ENCODE results near the gene C1orf74.
A peak's percentile ranks its signal among the peaks of the same experiment; 100 is the strongest.
"Not testable (repeated sequence)": the region's sequence is repeated elsewhere in the genome, so short reads cannot be mapped to it uniquely, and the experiment has no call there.

The C1orf74 gene

GRCh38 chr1:209815490-209815889 lies 31.1 kb upstream of the C1orf74 start:
- no peaks in the 10 kb centered on the region for H3K36me3 Mint-ChIP-seq (ENCODE audit: low read depth)
- H3K4me3 Mint-ChIP-seq: peak overlapping the region; percentile 31
- peaks cover 11% of the 10 kb centered on the region for H3K27me3 Mint-ChIP-seq
- peak overlapping the region; percentile 85 for H3K27ac Mint-ChIP-seq
- H3K9me3 Mint-ChIP-seq: no peaks in the 10 kb centered on the region
- peaks cover 22% of the 10 kb centered on the region for H3K4me1 Mint-ChIP-seq (ENCODE audit: low read depth)

GRCh38 chr1:209813902-209814301 lies 29.5 kb upstream of the C1orf74 start:
- Mint-ChIP-seq H3K27ac (no peak overlapping the region), H3K4me3 (no peak overlapping the region), H3K9me3 (no peaks in the 10 kb centered on the region), H3K4me1 (ENCODE audit: low read depth) (peaks cover 29% of the 10 kb centered on the region), H3K27me3 (peaks cover 4% of the 10 kb centered on the region), H3K36me3 (ENCODE audit: low read depth) (no peaks in the 10 kb centered on the region)

- no peaks in the 10 kb centered on the region for H3K36me3 Mint-ChIP-seq (ENCODE audit: low read depth)
- H3K4me3 Mint-ChIP-seq: no peak overlapping the region
- H3K4me1 Mint-ChIP-seq (ENCODE audit: low read depth): peaks cover 23% of the 10 kb centered on the region
- H3K27me3 Mint-ChIP-seq: no peaks in the 10 kb centered on the region
- no peaks in the 10 kb centered on the region for H3K9me3 Mint-ChIP-seq
- no peak overlapping the region for H3K27ac Mint-ChIP-seq
These were observed 26.4 kb upstream of the C1orf74 start for GRCh38 chr1:209810783-209811182.

DNA sequence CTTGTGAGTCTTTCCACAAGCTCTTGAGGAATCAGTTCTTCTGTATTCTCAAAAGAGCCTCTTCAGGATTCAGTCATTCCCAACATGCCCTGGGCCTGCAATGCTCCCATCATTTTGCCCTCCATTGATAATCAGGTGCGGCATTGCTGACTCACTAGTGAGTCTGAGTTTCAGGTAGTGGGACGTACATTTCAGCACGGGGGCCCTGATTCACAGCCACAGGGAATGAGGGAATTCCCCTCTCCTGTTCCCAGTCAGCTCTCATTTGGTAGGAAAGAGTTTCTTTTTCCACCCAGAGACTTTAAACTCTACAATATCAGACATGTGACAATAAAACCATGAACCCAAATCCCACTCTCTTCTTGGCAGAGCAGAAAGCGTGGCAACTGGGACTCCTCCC lies 25.3 kb upstream of the C1orf74 start:
- no peaks in the 10 kb centered on the region for H3K36me3 Mint-ChIP-seq (ENCODE audit: low read depth)
- H3K27ac Mint-ChIP-seq: no peak overlapping the region
- H3K9me3 Mint-ChIP-seq: no peaks in the 10 kb centered on the region
- H3K4me1 Mint-ChIP-seq (ENCODE audit: low read depth): peaks cover 17% of the 10 kb centered on the region
- H3K27me3 Mint-ChIP-seq: peaks cover 2% of the 10 kb centered on the region
- H3K4me3 Mint-ChIP-seq: no peak overlapping the region

DNA sequence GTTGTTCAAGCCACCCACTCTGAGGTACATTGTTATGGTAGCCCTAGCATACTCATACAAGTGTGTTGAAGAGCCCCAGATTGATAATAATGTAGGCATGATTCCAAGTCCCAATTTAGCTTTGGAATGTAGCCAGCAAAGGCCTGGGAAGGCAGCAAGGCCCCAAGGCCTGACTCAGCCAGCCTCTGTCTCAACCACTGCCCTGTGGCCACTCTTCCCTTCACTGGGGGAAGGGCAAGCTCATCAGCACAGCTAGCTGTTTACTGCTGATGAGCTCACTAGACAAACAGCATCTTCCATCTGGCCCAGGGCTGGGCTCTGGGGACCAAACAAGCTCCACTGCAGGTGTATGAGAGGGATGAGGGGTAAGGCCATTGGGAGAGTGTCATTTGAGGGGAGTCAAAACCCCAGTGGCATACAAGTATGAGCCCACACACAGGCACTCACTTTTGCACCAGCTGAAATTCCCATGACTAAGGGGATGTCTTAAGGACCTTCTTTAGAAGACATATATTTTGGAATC lies 23.8 kb upstream of the C1orf74 start:
- Mint-ChIP-seq H3K9me3 (no peaks in the 10 kb centered on the region), H3K36me3 (ENCODE audit: low read depth) (no peaks in the 10 kb centered on the region), H3K4me1 (ENCODE audit: low read depth) (peaks cover 22% of the 10 kb centered on the region), H3K27me3 (peaks cover 11% of the 10 kb centered on the region), H3K4me3 (no peak overlapping the region), H3K27ac (no peak overlapping the region)

DNA sequence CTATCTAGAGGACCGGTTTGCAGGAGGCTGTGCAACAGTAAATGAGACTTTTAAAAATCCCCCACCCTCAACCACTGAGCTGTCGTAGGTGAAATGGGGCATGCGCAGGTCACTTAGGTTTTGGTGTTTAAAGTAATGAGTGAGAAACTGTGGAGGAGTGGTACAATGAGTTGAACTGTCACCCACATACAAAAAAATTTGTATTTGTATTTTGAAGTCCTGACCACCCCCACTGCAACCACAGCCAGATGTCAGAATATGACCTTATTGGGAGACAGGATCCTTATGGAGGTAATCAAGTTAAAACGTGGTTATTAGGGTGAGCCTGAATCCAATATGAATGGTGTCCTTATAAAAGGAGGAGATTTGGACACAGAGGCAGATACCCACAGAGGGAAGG lies 23.1 kb upstream of the C1orf74 start:
- no peak overlapping the region for H3K27ac Mint-ChIP-seq
- H3K4me1 Mint-ChIP-seq (ENCODE audit: low read depth): peaks cover 22% of the 10 kb centered on the region
- no peak overlapping the region for H3K4me3 Mint-ChIP-seq

DNA sequence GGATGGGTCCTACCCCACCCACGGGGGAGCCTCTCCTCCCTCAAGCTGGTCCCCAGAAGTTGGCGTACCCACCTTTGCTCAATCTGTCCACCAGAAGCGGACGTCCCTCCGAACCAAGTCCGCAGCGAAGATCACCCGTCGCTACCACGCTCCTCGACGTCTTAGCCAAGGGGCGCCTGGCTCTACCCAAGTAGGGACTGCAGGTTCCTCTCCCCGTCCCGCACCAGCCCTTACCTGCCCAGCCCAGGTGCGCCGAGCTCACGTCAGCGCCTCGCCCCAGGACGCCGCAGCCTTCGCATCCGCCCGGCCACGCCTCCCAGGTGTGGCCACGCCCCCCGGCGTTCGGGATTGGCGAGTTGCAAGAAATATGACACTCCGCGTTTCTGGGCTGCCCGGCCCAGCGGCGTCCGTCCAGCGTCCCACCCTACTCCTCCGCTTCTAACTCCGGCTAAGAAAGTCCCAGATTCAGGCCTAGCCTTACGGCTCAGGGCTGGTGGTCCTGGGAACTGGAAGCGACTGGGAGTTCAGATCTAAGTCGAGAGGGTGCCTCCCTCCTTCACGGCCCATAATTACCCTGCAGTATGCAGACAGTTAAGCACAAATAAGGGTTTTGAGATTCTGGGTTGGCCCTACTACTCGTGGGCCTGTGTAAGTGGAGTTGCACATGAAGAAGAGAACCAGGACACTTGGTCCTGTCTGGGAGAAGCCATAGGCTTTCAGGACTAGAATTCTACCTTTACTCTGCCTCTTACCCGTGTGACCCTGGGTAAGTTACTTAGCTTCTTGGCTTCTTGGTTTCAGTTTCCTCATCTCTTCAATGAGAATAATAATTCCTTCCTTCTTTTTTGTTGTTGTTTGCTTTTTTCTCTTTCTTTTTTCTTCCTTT lies 21.8 kb upstream of the C1orf74 start, which contains the start of gene IRF6:
Gene IRF6, minus strand, starts transcription at position 268 of the 886 bp plus-strand sequence. CDS start 4,729 bp downstream, outside the sequence.
- Mint-ChIP-seq H3K27me3 (peaks cover 19% of the 10 kb centered on the region), H3K9me3 (no peaks in the 10 kb centered on the region), H3K36me3 (ENCODE audit: low read depth) (no peaks in the 10 kb centered on the region), H3K27ac (no peak within 1 kb of the TSS), H3K4me3 (peak within 1 kb of the TSS; percentile 71), H3K4me1 (ENCODE audit: low read depth) (peaks cover 22% of the 10 kb centered on the region)

More for the DNA sequence above, 23.1 kb upstream of the C1orf74 start:
- H3K9me3 Mint-ChIP-seq: no peaks in the 10 kb centered on the region
- peaks cover 13% of the 10 kb centered on the region for H3K27me3 Mint-ChIP-seq
- H3K36me3 Mint-ChIP-seq (ENCODE audit: low read depth): no peaks in the 10 kb centered on the region

- peaks cover 22% of the 10 kb centered on the region for H3K4me1 Mint-ChIP-seq (ENCODE audit: low read depth)
- peaks cover 19% of the 10 kb centered on the region for H3K27me3 Mint-ChIP-seq
- no peaks in the 10 kb centered on the region for H3K36me3 Mint-ChIP-seq (ENCODE audit: low read depth)
- no peak overlapping the region for H3K27ac Mint-ChIP-seq
- no peaks in the 10 kb centered on the region for H3K9me3 Mint-ChIP-seq
- peak overlapping the region; percentile 13 for H3K4me3 Mint-ChIP-seq
These were observed 21.0 kb upstream of the C1orf74 start for GRCh38 chr1:209805341-209805781.

GRCh38 chr1:209803568-209803967 lies 19.2 kb upstream of the C1orf74 start:
- peaks cover 15% of the 10 kb centered on the region for H3K4me1 Mint-ChIP-seq (ENCODE audit: low read depth)
- H3K4me3 Mint-ChIP-seq: no peak overlapping the region
- no peak overlapping the region for H3K27ac Mint-ChIP-seq

GRCh38 chr1:209802780-209803152 lies 18.4 kb upstream of the C1orf74 start:
- H3K27ac Mint-ChIP-seq: no peak overlapping the region
- peaks cover 19% of the 10 kb centered on the region for H3K27me3 Mint-ChIP-seq
- no peaks in the 10 kb centered on the region for H3K36me3 Mint-ChIP-seq (ENCODE audit: low read depth)
- H3K9me3 Mint-ChIP-seq: no peaks in the 10 kb centered on the region
- peaks cover 15% of the 10 kb centered on the region for H3K4me1 Mint-ChIP-seq (ENCODE audit: low read depth)
- no peak overlapping the region for H3K4me3 Mint-ChIP-seq

More at GRCh38 chr1:209803568-209803967, 19.2 kb upstream of the C1orf74 start:
- Mint-ChIP-seq H3K9me3 (no peaks in the 10 kb centered on the region), H3K36me3 (ENCODE audit: low read depth) (no peaks in the 10 kb centered on the region), H3K27me3 (peaks cover 19% of the 10 kb centered on the region)

GRCh38 chr1:209802117-209802779 lies 17.9 kb upstream of the C1orf74 start:
- peaks cover 19% of the 10 kb centered on the region for H3K27me3 Mint-ChIP-seq
- H3K4me1 Mint-ChIP-seq (ENCODE audit: low read depth): peaks cover 14% of the 10 kb centered on the region
- no peaks in the 10 kb centered on the region for H3K36me3 Mint-ChIP-seq (ENCODE audit: low read depth)
- H3K9me3 Mint-ChIP-seq: no peaks in the 10 kb centered on the region
- H3K27ac Mint-ChIP-seq: no peak overlapping the region
- H3K4me3 Mint-ChIP-seq: no peak overlapping the region

GRCh38 chr1:209800984-209801834 lies 16.9 kb upstream of the C1orf74 start:
- Mint-ChIP-seq H3K27ac (no peak overlapping the region), H3K4me1 (ENCODE audit: low read depth) (peaks cover 10% of the 10 kb centered on the region), H3K4me3 (no peak overlapping the region), H3K36me3 (ENCODE audit: low read depth) (no peaks in the 10 kb centered on the region), H3K27me3 (peaks cover 19% of the 10 kb centered on the region), H3K9me3 (no peaks in the 10 kb centered on the region)

DNA sequence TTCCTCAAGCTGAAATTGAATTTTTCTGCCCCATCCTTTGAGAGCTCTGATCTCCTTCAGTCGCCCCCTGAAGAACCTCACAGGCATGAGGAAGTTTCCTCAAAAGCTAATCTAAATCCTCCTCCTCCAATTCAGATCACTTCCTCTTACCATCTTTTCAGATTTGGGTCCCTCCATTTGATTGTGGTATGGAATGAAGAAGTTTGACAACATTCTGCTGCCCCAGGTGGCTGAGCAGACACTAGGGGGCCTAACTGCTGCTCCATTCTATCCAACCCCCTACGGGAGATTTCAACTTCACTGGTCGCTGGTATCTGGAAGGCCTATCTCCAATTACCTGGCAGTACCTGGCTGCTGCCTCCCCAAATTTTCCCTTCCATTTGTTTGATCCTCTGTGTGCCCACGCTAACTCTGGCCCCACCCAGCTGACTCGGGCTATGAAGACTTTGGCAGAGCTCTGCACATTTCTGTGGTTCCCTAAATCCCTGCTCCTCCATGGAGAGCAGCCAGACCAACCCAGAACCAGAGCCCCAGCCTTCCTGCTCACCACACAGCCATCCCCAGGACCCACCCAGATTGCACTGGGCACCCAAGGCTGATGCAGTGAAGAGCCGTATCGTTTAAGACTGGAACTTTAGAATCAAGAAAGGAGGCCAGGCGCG lies 13.8 kb upstream of the C1orf74 start:
- Mint-ChIP-seq H3K27ac (no peak overlapping the region), H3K4me1 (ENCODE audit: low read depth) (no peaks in the 10 kb centered on the region), H3K9me3 (no peaks in the 10 kb centered on the region), H3K27me3 (peaks cover 21% of the 10 kb centered on the region), H3K36me3 (ENCODE audit: low read depth) (no peaks in the 10 kb centered on the region), H3K4me3 (no peak overlapping the region)

DNA sequence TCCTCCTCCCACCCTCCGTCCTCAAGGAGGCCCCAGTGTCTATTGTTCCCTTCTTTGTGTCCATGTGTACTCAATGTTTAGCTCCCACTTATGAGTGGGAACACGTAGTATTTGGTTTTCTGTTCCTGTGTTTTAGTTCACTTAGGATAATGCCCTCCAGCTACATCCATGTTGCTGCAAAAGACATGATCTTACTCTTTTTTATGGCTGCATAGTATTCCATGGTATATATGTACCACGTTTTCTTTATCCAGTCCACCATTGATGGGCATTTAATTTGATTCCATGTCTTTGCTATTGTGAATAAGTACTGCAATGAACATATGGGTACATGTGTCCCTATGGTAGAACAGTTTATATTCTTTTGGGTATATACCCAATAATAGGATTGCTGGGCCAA lies 9.4 kb upstream of the C1orf74 start:
- H3K27ac Mint-ChIP-seq; H3K4me3 Mint-ChIP-seq; H3K36me3 Mint-ChIP-seq (ENCODE audit: low read depth); H3K4me1 Mint-ChIP-seq (ENCODE audit: low read depth); H3K9me3 Mint-ChIP-seq: not testable (repeated sequence)
- peaks cover 27% of the 10 kb centered on the region for H3K27me3 Mint-ChIP-seq
